A549 (cell line): Measurements from ENCODE around the gene ADGRD1.

Source experiments
- CBX8 ChIP-seq: fragments of 200-600 bp; sonication (generic); IDR thresholded peaks from 2 replicates; pipeline ENCODE4 v1.6.1; 2016
- CEBPB ChIP-seq, 2 experiments: fragments of >200 bp in 1 of 2; sonication (Bioruptor Twin) in 1 of 2; formaldehyde crosslinking in 1 of 2; IDR thresholded peaks; 2 replicates each; pipeline ENCODE4 v1.6.1; 2012 to 2016
- CTCF ChIP-seq: fragments of >200 bp; sonication (Bioruptor Twin); formaldehyde crosslinking; IDR thresholded peaks from 3 replicates; pipeline ENCODE4 v1.5.1; 2016
- HOXA7 ChIP-seq: fragments of 250-450 bp; sonication (Bioruptor Pico); IDR thresholded peaks from 2 replicates; pipeline ENCODE4 v1.5.0; 2020; ENCODE audit warnings: mild to moderate bottlenecking, moderate library complexity
- MAFK ChIP-seq: fragments of 450-650 bp; IDR thresholded peaks from 2 replicates; pipeline ENCODE4 v1.6.1; 2014; ENCODE audit not compliant: partially characterized antibody
- NPAS2 ChIP-seq: fragments of 250-450 bp; sonication (Bioruptor Pico); IDR thresholded peaks from 2 replicates; pipeline ENCODE4 v1.8.0; 2022; ENCODE audit warnings: mild to moderate bottlenecking, moderate library complexity, borderline replicate concordance

DNA sequence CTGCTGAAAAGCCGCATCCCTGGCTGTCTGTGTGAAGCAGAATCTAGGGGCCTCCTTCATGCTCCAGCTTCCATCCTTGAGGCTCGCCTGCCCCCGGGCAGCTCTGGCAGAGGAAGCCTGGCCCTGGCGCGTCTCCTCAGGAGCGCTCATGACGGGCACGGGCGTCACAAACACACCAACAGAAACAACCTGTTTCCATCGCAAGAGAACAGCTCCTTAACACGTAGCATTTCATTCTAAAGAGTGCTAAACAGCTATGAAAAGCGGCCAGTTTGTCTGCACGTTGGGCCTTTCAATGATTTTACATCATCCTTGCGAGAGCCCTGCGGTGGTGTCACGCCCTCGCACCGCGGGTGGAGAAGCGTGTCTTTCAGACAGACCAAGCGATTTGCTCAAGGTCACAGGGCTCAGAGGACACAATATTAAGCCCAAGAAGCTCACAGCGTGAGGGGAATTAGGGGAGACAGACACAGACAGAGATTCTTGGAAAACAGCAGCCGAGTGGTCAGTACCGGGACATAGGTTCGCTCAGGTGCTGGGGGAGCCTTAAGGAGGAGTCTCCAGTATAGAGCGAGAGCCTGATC lies 4.9 kb downstream of the ADGRD1 start:
- TF ChIP-seq CTCF, result no peak
- no peak for TF ChIP-seq HOXA7 (CRISPR knock-in tag)
- TF ChIP-seq NPAS2 (CRISPR knock-in tag), result no peak
- no peak for TF ChIP-seq CEBPB (IDR thresholded peaks at IDR 0.05)
- no peak for TF ChIP-seq MAFK
- TF ChIP-seq CBX8, result no peak
